Colonic mucosa (tissue), 4 donors: ENCODE data around the gene STIM1. TPM values are rescaled to one million over a fixed set of nuclear protein-coding genes. Genes with fewer than 3 reads are reported as not detected.
A peak's percentile ranks its signal among the peaks of the same experiment; 100 is the strongest.

Experiments
- DNase-seq: peaks from one replicate; pipeline ENCODE4 v3.0.0-alpha.2; 2020
- H3K27ac ChIP-seq: fragments of 200-600 bp; one replicate; pipeline ENCODE4 v1.8.0; 2021
- H3K27me3 ChIP-seq: fragments of 200-600 bp; one replicate; pipeline ENCODE4 v1.8.0; 2021
- H3K36me3 ChIP-seq: fragments of 200-600 bp; one replicate; pipeline ENCODE4 v1.8.0; 2021
- H3K4me1 ChIP-seq: fragments of 200-600 bp; one replicate; pipeline ENCODE4 v1.8.0; 2021; ENCODE audit warnings: mild to moderate bottlenecking
- H3K4me3 ChIP-seq: fragments of 200-600 bp; one replicate; pipeline ENCODE4 v1.8.0; 2021
- H3K9ac ChIP-seq, 2 donors: one replicate each; pipeline ENCODE4 v1.7.0; 2013; ENCODE audit warnings: control low read depth in 2 of 2, low read depth in 2 of 2, low read length in 2 of 2
- H3K9me3 ChIP-seq: fragments of 200-600 bp; one replicate; pipeline ENCODE4 v1.8.0; 2021
- intact Hi-C: fragments of 100-400 bp; cut with DNase I; formaldehyde crosslinking; loops from one replicate; pipeline ENCODE4 v1.14.1; 2022
- total RNA-seq, 2 donors: library from RNA; stranded (reverse); fragmentation: NEBNext Ultra II Directional in 1 of 2; extraction: Animal tissue kit (Norgen Biotek cat#: 25700) in 1 of 2; gene quantifications; one replicate each; pipeline ENCODE4 v1.2.1, GENCODE V29; 2021
- TF ChIP-seq, protein P1 (sequence below): fragments of 200-600 bp; IDR thresholded peaks from one replicate; pipeline ENCODE4 v1.8.0; 2022; ENCODE audit warnings: antibody characterized with exemption, mild to moderate bottlenecking
- donor health status: healthy.
- donor health status: DM: no; HTN: no; CAD: no.
- donor health status: DM: no; HTN: no; CAD: no.

The STIM1 gene
- total RNA-seq, 2 donors from 2014 or later: 39.1 to 56.8 TPM

DNA sequence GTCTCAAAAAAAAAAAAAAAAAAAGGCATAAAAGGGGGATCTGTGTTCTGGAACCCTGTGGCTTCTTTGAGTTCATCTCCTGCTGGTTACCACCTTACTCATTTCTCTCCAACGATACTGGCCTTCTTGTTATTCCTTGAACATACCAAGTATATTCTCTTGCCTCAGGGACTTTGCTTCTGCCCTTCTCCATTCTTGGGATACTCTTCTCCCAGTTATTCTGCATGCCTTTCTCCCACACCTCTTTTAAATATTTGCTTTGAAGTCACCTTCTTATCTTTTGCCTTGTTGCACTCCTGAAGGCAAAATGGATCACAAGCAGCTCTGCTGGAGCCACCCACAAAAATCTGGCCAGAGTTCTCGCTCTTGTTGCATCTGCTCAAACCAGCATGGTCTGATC, 163.2 kb downstream of the STIM1 start:
- intact Hi-C loops: no loop called here

DNA sequence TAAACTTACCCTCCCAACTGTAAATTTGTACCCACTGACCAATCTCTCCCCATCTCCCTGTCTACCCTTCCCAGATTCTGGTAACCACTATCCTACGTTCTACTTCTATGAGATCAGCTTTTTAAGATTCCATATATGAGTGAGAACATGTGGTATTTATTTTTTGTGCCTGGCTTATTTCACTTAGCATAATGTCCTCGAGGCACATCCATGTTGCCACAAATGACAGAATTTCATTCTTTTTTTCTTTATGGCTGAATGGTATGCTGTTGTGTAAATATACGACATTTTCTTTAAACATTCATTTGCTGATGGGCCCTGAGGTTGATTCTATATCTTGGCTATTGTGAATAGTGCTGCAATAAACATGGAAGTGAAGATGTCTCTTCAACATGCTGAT, 164.4 kb downstream of the STIM1 start:
- no peaks in the 10 kb centered on the region for H3K36me3 ChIP-seq
- H3K9ac ChIP-seq: no peak overlapping the region
- H3K9me3 ChIP-seq: no peaks in the 10 kb centered on the region
- DNase-seq: no peak
- intact Hi-C loops: no loop called here
- H3K4me3 ChIP-seq: no peak overlapping the region
- TF ChIP-seq, protein P1, sequence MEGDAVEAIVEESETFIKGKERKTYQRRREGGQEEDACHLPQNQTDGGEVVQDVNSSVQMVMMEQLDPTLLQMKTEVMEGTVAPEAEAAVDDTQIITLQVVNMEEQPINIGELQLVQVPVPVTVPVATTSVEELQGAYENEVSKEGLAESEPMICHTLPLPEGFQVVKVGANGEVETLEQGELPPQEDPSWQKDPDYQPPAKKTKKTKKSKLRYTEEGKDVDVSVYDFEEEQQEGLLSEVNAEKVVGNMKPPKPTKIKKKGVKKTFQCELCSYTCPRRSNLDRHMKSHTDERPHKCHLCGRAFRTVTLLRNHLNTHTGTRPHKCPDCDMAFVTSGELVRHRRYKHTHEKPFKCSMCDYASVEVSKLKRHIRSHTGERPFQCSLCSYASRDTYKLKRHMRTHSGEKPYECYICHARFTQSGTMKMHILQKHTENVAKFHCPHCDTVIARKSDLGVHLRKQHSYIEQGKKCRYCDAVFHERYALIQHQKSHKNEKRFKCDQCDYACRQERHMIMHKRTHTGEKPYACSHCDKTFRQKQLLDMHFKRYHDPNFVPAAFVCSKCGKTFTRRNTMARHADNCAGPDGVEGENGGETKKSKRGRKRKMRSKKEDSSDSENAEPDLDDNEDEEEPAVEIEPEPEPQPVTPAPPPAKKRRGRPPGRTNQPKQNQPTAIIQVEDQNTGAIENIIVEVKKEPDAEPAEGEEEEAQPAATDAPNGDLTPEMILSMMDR: no peak
- H3K27ac ChIP-seq: no peak overlapping the region
- H3K4me1 ChIP-seq: no peaks in the 10 kb centered on the region
- H3K27me3 ChIP-seq: no peaks in the 10 kb centered on the region

More for the DNA sequence above, 163.2 kb downstream of the STIM1 start:
- Histone ChIP-seq H3K9ac (no peak overlapping the region), H3K27ac (no peak overlapping the region), H3K27me3 (no peaks in the 10 kb centered on the region), H3K36me3 (no peaks in the 10 kb centered on the region), H3K4me1 (no peaks in the 10 kb centered on the region), H3K9me3 (no peaks in the 10 kb centered on the region), H3K4me3 (no peak overlapping the region)
- no peak for DNase-seq
- TF ChIP-seq, protein P1: no peak

DNA sequence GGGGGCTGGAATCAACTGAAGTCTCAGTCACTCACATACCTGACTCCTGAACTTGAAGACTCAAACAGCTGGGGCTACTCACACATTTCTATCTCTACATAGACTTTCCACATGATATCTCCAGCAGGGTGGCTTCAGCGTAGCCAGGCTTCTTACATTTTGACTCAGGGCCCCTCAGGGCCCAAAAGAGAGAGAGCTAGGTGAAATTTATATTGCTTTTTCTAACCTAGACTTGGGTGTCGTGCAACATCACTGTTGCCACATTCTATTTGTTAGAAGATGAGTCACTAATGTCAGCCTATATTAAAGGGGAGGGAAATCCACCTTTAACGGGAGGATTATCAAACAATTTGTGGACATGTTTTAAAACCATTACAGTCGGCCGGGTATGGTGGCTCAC, 167.2 kb downstream of the STIM1 start:
- no peaks in the 10 kb centered on the region for H3K9me3 ChIP-seq
- TF ChIP-seq, protein P1: no peak
- no peak overlapping the region for H3K9ac ChIP-seq
- H3K27ac ChIP-seq: no peak overlapping the region
- DNase-seq: no peak
- H3K27me3 ChIP-seq: no peaks in the 10 kb centered on the region
- intact Hi-C loops: no loop called here
- no peaks in the 10 kb centered on the region for H3K4me1 ChIP-seq
- no peak overlapping the region for H3K4me3 ChIP-seq
- no peaks in the 10 kb centered on the region for H3K36me3 ChIP-seq

DNA sequence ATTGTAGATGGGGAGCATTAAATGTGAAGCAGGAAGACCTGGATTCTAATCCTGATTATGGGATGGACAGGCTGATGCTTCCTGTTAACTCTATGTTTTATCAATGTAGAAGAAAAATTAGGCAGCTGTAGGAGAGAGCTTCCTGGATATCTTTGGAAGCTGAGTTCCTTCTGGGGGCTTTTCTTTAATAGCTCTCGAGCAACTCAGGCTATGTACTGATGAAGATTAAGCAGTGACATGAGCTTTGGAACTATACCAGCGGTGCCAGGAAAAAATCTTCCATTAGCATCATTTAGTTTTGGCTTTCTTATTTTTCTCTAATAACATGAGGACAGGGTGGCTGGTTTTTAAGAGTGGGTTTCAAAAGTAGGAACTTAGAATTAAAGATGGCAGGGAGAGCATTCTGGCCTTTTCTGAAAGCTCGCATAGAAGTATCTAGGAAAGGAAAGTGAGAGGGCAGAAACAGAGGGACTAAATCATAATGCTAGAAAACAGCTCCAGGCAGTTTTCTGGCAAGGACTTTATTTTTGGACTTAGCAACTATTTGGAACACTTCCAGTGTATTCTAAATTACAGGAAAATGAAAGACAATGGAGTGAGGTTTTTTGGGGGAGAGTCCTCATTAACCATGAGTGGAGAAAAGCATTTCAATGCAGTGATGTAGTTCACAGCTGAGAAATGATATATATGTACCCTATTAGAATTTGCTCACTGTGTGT, 169.9 kb downstream of the STIM1 start:
- Histone ChIP-seq H3K27me3 (no peaks in the 10 kb centered on the region), H3K9me3 (no peaks in the 10 kb centered on the region), H3K4me1 (no peaks in the 10 kb centered on the region), H3K36me3 (no peaks in the 10 kb centered on the region), H3K4me3 (no peak overlapping the region), H3K27ac (peak overlapping the region; percentile 1), H3K9ac (no peak overlapping the region)
- DNase-seq: no peak
- intact Hi-C loops: no loop called here
- TF ChIP-seq, protein P1: no peak

DNA sequence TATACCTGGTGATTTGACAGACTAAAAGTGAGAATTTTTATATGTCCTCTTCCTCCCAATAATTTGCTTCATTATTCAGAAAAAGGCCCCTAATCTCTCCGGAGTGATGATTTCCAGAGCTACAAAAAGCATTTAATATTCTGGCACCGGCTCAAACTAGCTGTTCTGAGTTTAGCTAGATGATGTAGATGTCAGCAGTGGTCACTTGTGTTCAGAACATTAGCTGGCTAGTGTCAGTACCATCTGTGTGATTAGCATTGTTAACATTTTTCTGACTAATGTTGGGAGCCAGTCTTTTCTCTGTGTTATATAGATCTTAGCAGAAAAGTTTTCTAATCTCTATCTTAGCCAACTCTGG, 170.5 kb downstream of the STIM1 start:
- TF ChIP-seq, protein P1: no peak
- intact Hi-C loops: no loop called here
- Histone ChIP-seq H3K36me3 (no peaks in the 10 kb centered on the region), H3K27ac (no peak overlapping the region), H3K9me3 (no peaks in the 10 kb centered on the region), H3K27me3 (no peaks in the 10 kb centered on the region), H3K4me1 (no peaks in the 10 kb centered on the region), H3K4me3 (no peak overlapping the region), H3K9ac (no peak overlapping the region)
- DNase-seq: no peak
